Testis (tissue), 3 donors: ENCODE results near the gene DENND1A. TPM values are rescaled to one million over a fixed set of nuclear protein-coding genes. Genes with fewer than 3 reads are reported as not detected.

Experiments used
- DNase-seq: peaks from one replicate; pipeline ENCODE4 v3.0.0-alpha.2; 2019
- H3K27ac ChIP-seq, 2 donors: fragments of 200-600 bp; sonication (generic); one replicate each; pipeline ENCODE4 v1.5.1; 2019
- H3K27me3 ChIP-seq: fragments of 200-600 bp; sonication (generic); one replicate; pipeline ENCODE4 v1.5.1; 2019
- H3K36me3 ChIP-seq: fragments of 200-600 bp; sonication (generic); one replicate; pipeline ENCODE4 v1.5.1; 2017; ENCODE audit warnings: low read depth; ENCODE audit errors: missing control alignments
- H3K4me1 ChIP-seq: fragments of 200-600 bp; sonication (generic); one replicate; pipeline ENCODE4 v1.5.1; 2019
- H3K4me3 ChIP-seq, 2 donors: fragments of 200-600 bp; sonication (generic); one replicate each; pipeline ENCODE4 v1.5.1; 2017 to 2019
- H3K9me3 ChIP-seq: fragments of 200-600 bp; sonication (generic); one replicate; pipeline ENCODE4 v1.5.1; 2017
- POLR2A ChIP-seq: fragments of 450-650 bp; IDR thresholded peaks from one replicate; pipeline ENCODE4 v1.6.1; 2017; ENCODE audit warnings: antibody characterized with exemption, mild to moderate bottlenecking, moderate library complexity
- WGBS, 2 donors: methylation state at CpG; one replicate each; pipeline ENCODE4 v1.1.5; 2018; 5-methylcytosine and 5-hydroxymethylcytosine counted together
- intact Hi-C: fragments of 100-400 bp; cut with DNase I; formaldehyde crosslinking; loops from one replicate; pipeline ENCODE4 v1.15.1; 2023; ENCODE audit warnings: low total_unique reads
- polyA plus RNA-seq: library from polyadenylated mRNA; stranded (reverse); fragments of 350-450 nt; fragmentation: Illumina TruSeq; extraction: RNeasy Lipid Tissue Mini Kit (QIAGEN cat#74804); gene quantifications from one replicate; pipeline ENCODE4 v1.2.3, GENCODE V29; 2014; ENCODE audit warnings: low read depth, low replicate concordance; ENCODE audit not compliant: insufficient read depth
- total RNA-seq, 2 donors: library from RNA; depleted of rRNA; stranded (reverse); fragments of >200 nt; gene quantifications; one replicate each; pipeline ENCODE4 v1.2.3, GENCODE V29; 2016
- TF ChIP-seq, protein P1 (sequence below), 3 experiments: fragments of 450-650 bp in 2 of 3; fragments of 200-600 bp in 1 of 3; sonication (generic) in 1 of 3; IDR thresholded peaks; one replicate each; pipeline ENCODE4 v1.5.1; 2016 to 2019; ENCODE audit warnings: antibody characterized with exemption in 3 of 3, mild to moderate bottlenecking in 2 of 3, moderate library complexity in 1 of 3

Gene DENND1A
- total and polyA plus RNA-seq, 3 donors from 2014 or later, result 20.3 to 47.4 (median 44.9) TPM

DNA sequence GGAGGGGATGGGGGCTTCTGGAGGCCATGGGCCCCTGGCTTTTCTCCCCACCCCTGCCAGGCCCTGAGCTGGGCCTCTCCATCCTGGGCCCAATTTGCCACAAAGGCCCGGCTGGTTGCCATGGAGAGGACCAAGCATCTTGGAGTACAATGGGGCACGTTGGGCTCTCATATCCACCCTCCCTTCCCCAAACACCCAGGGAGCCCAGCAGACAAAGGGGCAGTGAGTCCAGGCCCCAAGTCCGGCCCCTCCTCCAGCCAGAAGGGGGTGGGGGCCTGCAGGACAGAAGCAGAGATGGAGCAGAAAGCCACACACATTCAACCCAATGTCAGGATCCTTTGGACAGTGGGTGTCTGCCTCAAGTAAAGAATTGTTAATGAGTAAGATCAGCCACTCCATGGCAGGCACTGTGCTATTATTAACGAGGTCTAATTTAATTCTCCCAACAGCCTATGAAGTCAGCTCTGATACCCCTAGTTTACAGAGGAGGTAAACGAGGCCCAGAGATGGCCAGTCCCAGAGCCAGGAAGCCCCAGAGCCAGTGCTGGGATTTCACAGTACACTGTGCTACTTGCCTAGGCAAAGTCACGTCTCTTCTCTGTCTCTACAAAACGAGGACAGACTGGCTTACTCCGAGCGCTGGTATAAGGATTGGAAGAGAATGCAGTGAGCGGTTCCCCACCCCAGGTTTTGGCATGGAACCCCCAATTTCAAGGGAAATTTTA, 571.6 kb downstream of the DENND1A start:
- no peaks in the 10 kb centered on the region for H3K9me3 ChIP-seq
- TF ChIP-seq, protein P1, sequence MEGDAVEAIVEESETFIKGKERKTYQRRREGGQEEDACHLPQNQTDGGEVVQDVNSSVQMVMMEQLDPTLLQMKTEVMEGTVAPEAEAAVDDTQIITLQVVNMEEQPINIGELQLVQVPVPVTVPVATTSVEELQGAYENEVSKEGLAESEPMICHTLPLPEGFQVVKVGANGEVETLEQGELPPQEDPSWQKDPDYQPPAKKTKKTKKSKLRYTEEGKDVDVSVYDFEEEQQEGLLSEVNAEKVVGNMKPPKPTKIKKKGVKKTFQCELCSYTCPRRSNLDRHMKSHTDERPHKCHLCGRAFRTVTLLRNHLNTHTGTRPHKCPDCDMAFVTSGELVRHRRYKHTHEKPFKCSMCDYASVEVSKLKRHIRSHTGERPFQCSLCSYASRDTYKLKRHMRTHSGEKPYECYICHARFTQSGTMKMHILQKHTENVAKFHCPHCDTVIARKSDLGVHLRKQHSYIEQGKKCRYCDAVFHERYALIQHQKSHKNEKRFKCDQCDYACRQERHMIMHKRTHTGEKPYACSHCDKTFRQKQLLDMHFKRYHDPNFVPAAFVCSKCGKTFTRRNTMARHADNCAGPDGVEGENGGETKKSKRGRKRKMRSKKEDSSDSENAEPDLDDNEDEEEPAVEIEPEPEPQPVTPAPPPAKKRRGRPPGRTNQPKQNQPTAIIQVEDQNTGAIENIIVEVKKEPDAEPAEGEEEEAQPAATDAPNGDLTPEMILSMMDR (IDR thresholded peaks at IDR 0.05), result no peak
- TF ChIP-seq POLR2A, result no peak
- no peaks in the 10 kb centered on the region for H3K36me3 ChIP-seq
- intact Hi-C loops, result no loop called here
- no peak for DNase-seq
- no peak overlapping the region for H3K4me3 ChIP-seq
- H3K27me3 ChIP-seq, result no peaks in the 10 kb centered on the region
- no peak overlapping the region for H3K27ac ChIP-seq
- 80 to 81% methylated on average over 7 to 10 of the region's 10 CpGs for WGBS, 2 donors
- H3K4me1 ChIP-seq, result peaks cover 5% of the 10 kb centered on the region

GRCh38 chr9:123357743-123358059, 572.2 kb downstream of the DENND1A start:
- intact Hi-C loops, result no loop called here
- H3K36me3 ChIP-seq, result no peaks in the 10 kb centered on the region
- no peaks in the 10 kb centered on the region for H3K27me3 ChIP-seq
- no peak for DNase-seq
- no peak overlapping the region for H3K4me3 ChIP-seq
- H3K9me3 ChIP-seq, result no peaks in the 10 kb centered on the region
- no peak overlapping the region for H3K27ac ChIP-seq
- peaks cover 5% of the 10 kb centered on the region for H3K4me1 ChIP-seq
- 93% methylated on average over 2 of the region's 2 CpGs; no CpG with 5 or more reads in 1 of the 2 donors for WGBS, 2 donors
- TF ChIP-seq, protein P1 (IDR thresholded peaks at IDR 0.05), result no peak
- TF ChIP-seq POLR2A, result no peak

- H3K4me1 ChIP-seq, result peaks cover 5% of the 10 kb centered on the region
- H3K9me3 ChIP-seq, result no peaks in the 10 kb centered on the region
- no peak for TF ChIP-seq POLR2A
- TF ChIP-seq, protein P1 (IDR thresholded peaks at IDR 0.05), result no peak
- DNase-seq, result no peak
- H3K27me3 ChIP-seq, result no peaks in the 10 kb centered on the region
- no peak overlapping the region for H3K27ac ChIP-seq
- no peaks in the 10 kb centered on the region for H3K36me3 ChIP-seq
- 72 to 94% methylated on average over 11 to 19 of the region's 19 CpGs for WGBS, 2 donors
- intact Hi-C loops, result no loop called here
- H3K4me3 ChIP-seq, result no peak overlapping the region
Measured at GRCh38 chr9:123356851-123357742, 572.8 kb downstream of the DENND1A start.

DNA sequence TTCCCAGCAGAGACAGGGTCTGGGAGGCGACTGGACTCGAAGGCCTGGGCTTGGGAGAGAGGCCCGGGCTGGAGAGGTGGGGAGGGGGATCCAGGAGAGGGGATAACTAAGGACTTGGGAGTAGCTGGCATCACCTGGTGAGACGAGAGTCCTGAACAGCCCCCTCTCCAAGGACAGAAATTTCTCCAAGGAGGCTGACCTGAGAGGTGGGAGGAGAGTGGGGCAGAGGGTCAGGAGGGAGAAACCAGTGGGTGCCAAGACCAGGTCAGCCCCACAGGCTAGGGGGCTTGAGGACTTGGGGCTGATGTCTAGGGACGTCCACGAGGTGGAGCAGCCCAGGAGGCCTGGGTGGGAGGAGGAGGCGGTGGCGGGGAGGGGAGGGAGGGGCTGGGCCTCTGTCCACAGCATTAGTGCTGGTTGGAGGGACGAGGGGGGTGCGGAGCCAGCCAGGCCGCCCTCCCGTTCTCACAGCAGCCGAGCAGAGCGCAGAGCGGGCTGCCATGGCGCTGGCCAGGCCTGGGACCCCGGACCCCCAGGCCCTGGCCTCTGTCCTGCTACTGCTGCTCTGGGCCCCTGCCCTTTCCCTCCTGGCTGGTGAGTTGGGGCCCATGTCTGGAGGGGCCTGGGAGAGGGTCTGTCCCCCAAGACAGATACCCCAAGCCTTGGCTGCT, 574.0 kb downstream of the DENND1A start, which contains the start of gene CRB2:
TSS of gene CRB2 (plus strand) at position 437 of the 671 bp plus-strand sequence. CDS start at position 501, 64 bp downstream.
- intact Hi-C loops, result no loop called here

More for the DNA sequence above, 574.0 kb downstream of the DENND1A start, which contains the start of gene CRB2:
- peaks cover 6% of the 10 kb centered on the region for H3K4me1 ChIP-seq
- H3K36me3 ChIP-seq, result no peaks in the 10 kb centered on the region
- WGBS, 2 donors, result 74 to 80% methylated on average over 9 to 17 of the region's 17 CpGs
- H3K4me3 ChIP-seq, result no peak within 1 kb of the TSS
- H3K27ac ChIP-seq, result no peak within 1 kb of the TSS
- no peaks in the 10 kb centered on the region for H3K9me3 ChIP-seq
- no peaks in the 10 kb centered on the region for H3K27me3 ChIP-seq
- DNase-seq, result no peak
- no peak for TF ChIP-seq POLR2A
- TF ChIP-seq, protein P1 (IDR thresholded peaks at IDR 0.05), result no peak
